CD8-positive, alpha-beta memory T cell (primary cell): ENCODE results near the gene MBD3L1. TPM values are rescaled to one million over a fixed set of nuclear protein-coding genes. Genes with fewer than 3 reads are reported as not detected.

Source experiments
- CTCF ChIA-PET: fragments of 350-600 bp; sonication (Branson Sonifier 250); formaldehyde crosslinking; loops from one replicate; lab custom pipeline; 2021; ENCODE audit warnings: antibody characterized with exemption; lab: Charles Lee
- POLR2A ChIA-PET: fragments of 350-600 bp; sonication (Branson Sonifier 250); formaldehyde crosslinking; loops from one replicate; lab custom pipeline; 2021; ENCODE audit warnings: antibody characterized with exemption; lab: Charles Lee
- DNase-seq, 5 donors: peaks; one replicate each; pipeline versions ENCODE4 v3.0.0 to v3.0.0-alpha.2; 2020 to 2022; ENCODE audit warnings: mixed read lengths in 1 of 5
- H3K27ac ChIP-seq: one replicate; pipeline ENCODE4 v1.7.0; 2013; ENCODE audit warnings: low read depth, mild to moderate bottlenecking, low read length, moderate library complexity
- H3K27me3 ChIP-seq: 2 replicates; pipeline ENCODE4 v1.7.0; 2013; ENCODE audit warnings: low read length, mild to moderate bottlenecking; ENCODE audit not compliant: insufficient read depth, poor library complexity, severe bottlenecking
- H3K36me3 ChIP-seq: 2 replicates; pipeline ENCODE4 v1.7.0; 2013; ENCODE audit warnings: mild to moderate bottlenecking, low read length, moderate library complexity; ENCODE audit not compliant: insufficient read depth
- H3K4me1 ChIP-seq: 2 replicates; pipeline ENCODE4 v1.7.0; 2013; ENCODE audit warnings: mild to moderate bottlenecking, low read length, moderate library complexity; ENCODE audit not compliant: insufficient read depth
- H3K4me3 ChIP-seq: 2 replicates; pipeline ENCODE4 v1.7.0; 2013; ENCODE audit warnings: mild to moderate bottlenecking, low read length
- H3K9me3 ChIP-seq: 2 replicates; pipeline ENCODE4 v1.7.0; 2013; ENCODE audit warnings: mild to moderate bottlenecking, low read length
- H3K27ac Mint-ChIP-seq, 8 donors: one replicate each; pipeline ENCODE4 v1.8.0; 2020 to 2021; ENCODE audit warnings: mixed read lengths in 8 of 8, mild to moderate bottlenecking in 6 of 8, inconsistent platforms in 3 of 8, moderate library complexity in 3 of 8
- H3K27me3 Mint-ChIP-seq, 2 donors: one replicate each; pipeline ENCODE4 v1.8.0; 2020 to 2021; ENCODE audit warnings: mixed read lengths in 2 of 2, mild to moderate bottlenecking in 1 of 2, moderate library complexity in 1 of 2
- H3K36me3 Mint-ChIP-seq, 3 donors: one replicate each; pipeline ENCODE4 v1.8.0; 2020 to 2021; ENCODE audit warnings: mixed read lengths in 3 of 3, inconsistent platforms in 1 of 3, mild to moderate bottlenecking in 1 of 3
- H3K4me1 Mint-ChIP-seq, 3 donors: one replicate each; pipeline ENCODE4 v1.8.0; 2020 to 2021; ENCODE audit warnings: mixed read lengths in 3 of 3, inconsistent platforms in 1 of 3, mild to moderate bottlenecking in 1 of 3
- H3K4me3 Mint-ChIP-seq, 7 donors: one replicate each; pipeline ENCODE4 v1.8.0; 2020 to 2021; ENCODE audit warnings: mixed read lengths in 7 of 7, mild to moderate bottlenecking in 6 of 7, moderate library complexity in 4 of 7, inconsistent platforms in 2 of 7
- H3K9me3 Mint-ChIP-seq, 5 donors: one replicate each; pipeline ENCODE4 v1.8.0; 2020 to 2022; ENCODE audit warnings: mixed read lengths in 5 of 5, mild to moderate bottlenecking in 3 of 5, moderate library complexity in 2 of 5, inconsistent platforms in 1 of 5
- polyA plus RNA-seq: library from polyadenylated mRNA; unstranded; fragments of 300-500 nt; fragmentation: Illumina TruSeq; gene quantifications from one replicate; pipeline ENCODE4 v1.2.3, GENCODE V29; 2021
- total RNA-seq, 2 experiments: library from RNA; stranded (reverse); gene quantifications; one replicate each; pipeline ENCODE4 v1.2.3, GENCODE V29; 2021

Gene MBD3L1
- total RNA-seq (not detected), polyA plus RNA-seq (not detected)

- Histone ChIP-seq H3K4me3 (peak within 1 kb of the TSS; percentile 81), H3K27ac (peak within 1 kb of the TSS; percentile 84), H3K27me3 (no peaks in the 10 kb centered on the region), H3K36me3 (no peaks in the 10 kb centered on the region), H3K9me3 (no peaks in the 10 kb centered on the region), H3K4me1 (peaks cover 15% of the 10 kb centered on the region)
- peaks cover 19 to 31% (median 27%) of the 10 kb centered on the region in 3 donors for H3K4me1 Mint-ChIP-seq
- peak within 1 kb of the TSS; percentile 85 to 99 (median 96) for H3K27ac Mint-ChIP-seq
- ChIA-PET CTCF (interaction anchor here (1.3 kb wide), 1 partner anchor 138 kb away, joined by 4 read pairs; no protein-coding TSS in a partner anchor), POLR2A (interaction anchor here (0.5 kb wide), 2 partner anchors 8 to 443 kb away, joined by 3 to 7 read pairs; no protein-coding TSS in a partner anchor)
- H3K27me3 Mint-ChIP-seq: no peaks in the 10 kb centered on the region
- H3K4me3 Mint-ChIP-seq: peak within 1 kb of the TSS; percentile 88 to 98 (median 92)
- H3K9me3 Mint-ChIP-seq: peaks cover 0 to 5% (median 0%) of the 10 kb centered on the region in 5 donors
- H3K36me3 Mint-ChIP-seq: peaks cover 0 to 25% (median 13%) of the 10 kb centered on the region in 3 donors
- DNase-seq: peak; percentile 98 to 99 (median 99)
Measured at GRCh38 chr19:8832132-8833021, at the start of gene MBD3L1, which contains the start of gene ZNF558. MBD3L1 (plus strand) TSS chr19:8832377; CDS start chr19:8842679, 10,302 bp downstream. ZNF558 (minus strand) TSS chr19:8832304; CDS start chr19:8822659, 9,645 bp downstream.

GRCh38 chr19:8794823-8795222, 37.4 kb upstream of the MBD3L1 start:
- H3K4me3 Mint-ChIP-seq: no peak overlapping the region
- peaks cover 8 to 30% (median 17%) of the 10 kb centered on the region in 5 donors for H3K9me3 Mint-ChIP-seq
- Histone ChIP-seq H3K27me3 (no peaks in the 10 kb centered on the region), H3K27ac (no peak overlapping the region), H3K4me3 (no peak overlapping the region), H3K4me1 (no peaks in the 10 kb centered on the region), H3K36me3 (no peaks in the 10 kb centered on the region), H3K9me3 (no peaks in the 10 kb centered on the region)
- CTCF ChIA-PET: no interaction called here
- H3K27me3 Mint-ChIP-seq: peaks cover 3 to 5% of the 10 kb centered on the region in 2 donors
- POLR2A ChIA-PET: no interaction called here
- peaks cover 0 to 11% (median 3%) of the 10 kb centered on the region in 3 donors for H3K36me3 Mint-ChIP-seq
- no peak for DNase-seq
- no peak overlapping the region for H3K27ac Mint-ChIP-seq
- no peaks in the 10 kb centered on the region for H3K4me1 Mint-ChIP-seq

DNA sequence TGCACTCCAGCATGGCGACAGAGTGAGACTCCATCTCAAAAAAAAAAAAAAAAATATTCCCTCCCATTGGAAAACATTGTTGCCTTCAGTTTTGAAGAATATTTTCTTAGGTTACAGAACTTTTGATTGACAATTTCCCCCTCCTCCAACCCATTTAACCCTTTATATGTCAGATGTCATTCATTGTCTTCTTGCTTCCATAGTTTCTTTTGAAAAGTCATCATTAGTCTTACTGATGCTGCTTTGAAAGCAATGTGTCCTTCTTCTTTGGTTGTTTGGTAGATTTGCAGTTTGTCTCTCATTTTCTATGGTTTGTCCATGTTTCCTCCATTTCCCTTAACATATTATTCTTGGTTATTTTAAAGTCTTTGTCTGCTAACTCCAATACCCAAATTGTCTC, 25.5 kb upstream of the MBD3L1 start:
- H3K4me3 ChIP-seq: no peak overlapping the region
- H3K27ac ChIP-seq: no peak overlapping the region
- ChIA-PET CTCF (no interaction called here), POLR2A (no interaction called here)
- Mint-ChIP-seq H3K36me3 (peaks cover 30 to 73% (median 63%) of the 10 kb centered on the region in 3 donors), H3K27me3 (peaks cover 0 to 5% of the 10 kb centered on the region in 2 donors), H3K4me3 (no peak overlapping the region), H3K4me1 (no peaks in the 10 kb centered on the region), H3K9me3 (peaks cover 44 to 90% (median 83%) of the 10 kb centered on the region in 5 donors), H3K27ac (no peak overlapping the region)
- no peak for DNase-seq
- peaks cover 52% of the 10 kb centered on the region for H3K9me3 ChIP-seq
- H3K36me3 ChIP-seq: peaks cover 21% of the 10 kb centered on the region
- H3K27me3 ChIP-seq: no peaks in the 10 kb centered on the region
- H3K4me1 ChIP-seq: no peaks in the 10 kb centered on the region

- DNase-seq: no peak
- no peak overlapping the region for H3K27ac ChIP-seq
- peaks cover 50 to 96% (median 93%) of the 10 kb centered on the region in 5 donors for H3K9me3 Mint-ChIP-seq
- ChIA-PET CTCF (no interaction called here), POLR2A (no interaction called here)
- no peaks in the 10 kb centered on the region for H3K27me3 ChIP-seq
- no peak overlapping the region for H3K27ac Mint-ChIP-seq
- no peak overlapping the region for H3K4me3 Mint-ChIP-seq
- H3K36me3 Mint-ChIP-seq: peaks cover 53 to 89% (median 86%) of the 10 kb centered on the region in 3 donors
- no peaks in the 10 kb centered on the region for H3K27me3 Mint-ChIP-seq
- no peaks in the 10 kb centered on the region for H3K4me1 ChIP-seq
- H3K36me3 ChIP-seq: peaks cover 64% of the 10 kb centered on the region
- H3K9me3 ChIP-seq: peaks cover 75% of the 10 kb centered on the region
- H3K4me3 ChIP-seq: no peak overlapping the region
- no peaks in the 10 kb centered on the region for H3K4me1 Mint-ChIP-seq
Measured at GRCh38 chr19:8811315-8812172, 20.6 kb upstream of the MBD3L1 start.

DNA sequence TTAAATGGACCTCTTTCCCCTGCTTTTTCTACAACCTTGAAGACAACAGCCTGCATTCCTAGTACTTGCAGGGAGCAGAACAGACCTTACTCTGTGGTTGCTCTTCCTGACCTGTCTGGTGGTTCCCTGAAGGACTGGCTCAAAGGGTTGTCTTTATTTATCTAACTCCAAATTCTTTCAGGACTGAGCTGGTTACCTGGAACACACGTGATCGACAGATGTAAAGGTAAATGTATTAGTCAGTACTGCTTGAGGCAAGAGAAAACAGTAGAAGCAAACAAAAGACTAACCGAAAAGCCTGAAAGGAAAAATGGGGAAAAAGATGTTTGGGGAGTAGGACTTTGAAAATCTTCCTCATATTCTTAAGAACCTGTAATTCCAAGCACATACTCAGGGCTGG, 18.0 kb upstream of the MBD3L1 start:
- peaks cover 46 to 97% (median 95%) of the 10 kb centered on the region in 5 donors for H3K9me3 Mint-ChIP-seq
- CTCF ChIA-PET: no interaction called here
- H3K36me3 Mint-ChIP-seq: peaks cover 63 to 93% (median 92%) of the 10 kb centered on the region in 3 donors
- DNase-seq: no peak
- H3K27me3 Mint-ChIP-seq: peaks cover 0 to 2% of the 10 kb centered on the region in 2 donors
- POLR2A ChIA-PET: interaction anchor here (0.6 kb wide), 1 partner anchor 511 kb away, joined by 3 read pairs; no protein-coding TSS in a partner anchor
- Histone ChIP-seq H3K9me3 (peaks cover 55% of the 10 kb centered on the region), H3K4me3 (peak overlapping the region; percentile 3), H3K27ac (no peak overlapping the region), H3K27me3 (no peaks in the 10 kb centered on the region), H3K4me1 (no peaks in the 10 kb centered on the region), H3K36me3 (peaks cover 73% of the 10 kb centered on the region)
- H3K27ac Mint-ChIP-seq: no peak overlapping the region
- H3K4me1 Mint-ChIP-seq: no peaks in the 10 kb centered on the region
- H3K4me3 Mint-ChIP-seq: no peak overlapping the region

DNA sequence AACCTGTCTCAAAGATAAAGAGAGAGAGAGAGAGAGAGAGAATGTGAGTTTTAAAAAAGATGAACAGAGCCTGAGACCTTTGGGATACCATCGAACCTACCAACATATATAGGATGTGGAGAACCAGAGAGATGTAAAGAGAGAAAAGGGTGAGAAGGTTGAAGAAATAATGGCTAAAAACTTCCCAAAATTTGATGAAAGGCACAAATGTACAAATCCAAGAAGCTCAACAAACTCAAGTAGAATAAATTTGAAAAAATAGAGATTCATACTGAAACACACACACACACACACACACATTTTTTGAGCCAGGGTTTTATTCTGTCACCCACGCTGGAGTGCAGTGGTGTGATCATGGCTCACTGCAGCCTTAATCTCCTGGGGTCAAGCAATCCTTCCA, 16.4 kb upstream of the MBD3L1 start:
- Mint-ChIP-seq H3K4me1 (no peaks in the 10 kb centered on the region), H3K27ac (no peak overlapping the region), H3K9me3 (peaks cover 44 to 92% (median 87%) of the 10 kb centered on the region in 5 donors), H3K4me3 (no peak overlapping the region), H3K36me3 (peaks cover 75 to 99% (median 98%) of the 10 kb centered on the region in 3 donors), H3K27me3 (peaks cover 0 to 2% of the 10 kb centered on the region in 2 donors)
- H3K27me3 ChIP-seq: no peaks in the 10 kb centered on the region
- no peaks in the 10 kb centered on the region for H3K4me1 ChIP-seq
- POLR2A ChIA-PET: no interaction called here
- peaks cover 76% of the 10 kb centered on the region for H3K36me3 ChIP-seq
- H3K4me3 ChIP-seq: no peak overlapping the region
- no peak for DNase-seq
- CTCF ChIA-PET: no interaction called here
- H3K27ac ChIP-seq: no peak overlapping the region
- peaks cover 42% of the 10 kb centered on the region for H3K9me3 ChIP-seq

- CTCF ChIA-PET: no interaction called here
- DNase-seq: no peak
- Histone ChIP-seq H3K4me3 (no peak overlapping the region), H3K36me3 (peaks cover 64% of the 10 kb centered on the region), H3K9me3 (peaks cover 11% of the 10 kb centered on the region), H3K4me1 (no peaks in the 10 kb centered on the region), H3K27ac (no peak overlapping the region), H3K27me3 (no peaks in the 10 kb centered on the region)
- Mint-ChIP-seq H3K4me3 (no peak overlapping the region), H3K36me3 (peaks cover 74 to 97% (median 80%) of the 10 kb centered on the region in 3 donors), H3K27me3 (peaks cover 0 to 2% of the 10 kb centered on the region in 2 donors), H3K4me1 (no peaks in the 10 kb centered on the region), H3K27ac (no peak overlapping the region), H3K9me3 (peaks cover 24 to 47% (median 47%) of the 10 kb centered on the region in 5 donors)
- POLR2A ChIA-PET: no interaction called here
Measured at GRCh38 chr19:8820234-8820633, 11.9 kb upstream of the MBD3L1 start.
